Activated gamma-delta T cell treated with anti-CD3 and anti-CD28 coated beads, Interleukin-2, amount 50 U/mL, for 16 hours (primary cell): Measurements from ENCODE around the gene CAMTA1.

Experiments
- DNase-seq: peaks from one replicate; pipeline ENCODE4 v3.0.0-alpha.2; 2020; ENCODE audit warnings: low read depth

Gene CAMTA1

DNA sequence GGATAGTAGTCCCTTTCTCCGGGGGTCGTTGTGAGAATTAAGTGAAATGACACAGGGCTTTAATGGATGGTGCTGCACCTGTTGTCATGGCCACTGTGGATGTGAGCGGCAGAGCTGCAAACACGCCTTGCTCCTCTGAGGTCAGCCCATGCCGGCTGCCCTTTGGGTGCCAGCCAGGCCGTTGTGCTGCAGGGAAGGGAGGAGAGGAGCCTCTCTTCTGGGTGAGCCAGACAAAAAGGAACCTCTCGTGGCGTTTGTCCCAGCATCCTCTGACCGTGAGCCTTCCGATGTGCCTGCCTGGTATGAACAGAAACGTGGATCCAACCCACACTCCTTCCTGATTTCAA, 602.9 kb downstream of the CAMTA1 start:
- no peak for DNase-seq

DNA sequence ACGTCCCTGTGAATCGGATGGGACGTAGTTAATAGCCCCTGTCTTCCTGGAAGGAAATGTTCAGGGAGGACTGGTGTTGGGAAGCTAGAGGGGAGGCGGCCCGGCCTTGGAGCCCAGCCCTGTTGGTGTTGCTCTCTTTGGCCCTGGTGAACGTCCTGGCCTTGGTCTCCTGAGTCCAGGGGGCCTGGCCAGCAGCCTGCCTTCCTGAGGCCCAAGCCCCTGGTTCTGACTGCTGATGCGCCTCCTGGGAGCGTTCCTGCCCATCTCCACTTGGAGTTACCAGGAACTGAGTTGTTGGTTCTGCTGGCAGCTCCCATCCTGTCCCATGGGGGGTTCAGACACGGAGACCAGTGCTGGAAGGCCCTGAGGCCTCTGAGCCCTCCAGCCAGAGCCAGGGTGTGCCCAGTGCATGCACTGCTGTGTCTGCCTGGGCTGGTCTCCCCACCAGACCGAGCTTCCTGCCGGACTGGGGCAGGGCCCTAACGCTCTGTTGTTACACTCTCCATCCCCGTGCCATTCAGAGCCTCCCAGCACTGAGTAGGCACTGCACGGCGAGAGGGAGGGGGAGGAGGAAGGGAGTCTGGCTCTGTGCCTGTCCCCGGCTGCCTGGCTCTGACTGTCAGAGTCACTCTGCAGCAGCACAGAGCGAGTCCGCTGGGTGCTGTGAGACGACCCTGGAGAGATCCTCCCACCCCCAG, 603.4 kb downstream of the CAMTA1 start:
- no peak for DNase-seq

DNA sequence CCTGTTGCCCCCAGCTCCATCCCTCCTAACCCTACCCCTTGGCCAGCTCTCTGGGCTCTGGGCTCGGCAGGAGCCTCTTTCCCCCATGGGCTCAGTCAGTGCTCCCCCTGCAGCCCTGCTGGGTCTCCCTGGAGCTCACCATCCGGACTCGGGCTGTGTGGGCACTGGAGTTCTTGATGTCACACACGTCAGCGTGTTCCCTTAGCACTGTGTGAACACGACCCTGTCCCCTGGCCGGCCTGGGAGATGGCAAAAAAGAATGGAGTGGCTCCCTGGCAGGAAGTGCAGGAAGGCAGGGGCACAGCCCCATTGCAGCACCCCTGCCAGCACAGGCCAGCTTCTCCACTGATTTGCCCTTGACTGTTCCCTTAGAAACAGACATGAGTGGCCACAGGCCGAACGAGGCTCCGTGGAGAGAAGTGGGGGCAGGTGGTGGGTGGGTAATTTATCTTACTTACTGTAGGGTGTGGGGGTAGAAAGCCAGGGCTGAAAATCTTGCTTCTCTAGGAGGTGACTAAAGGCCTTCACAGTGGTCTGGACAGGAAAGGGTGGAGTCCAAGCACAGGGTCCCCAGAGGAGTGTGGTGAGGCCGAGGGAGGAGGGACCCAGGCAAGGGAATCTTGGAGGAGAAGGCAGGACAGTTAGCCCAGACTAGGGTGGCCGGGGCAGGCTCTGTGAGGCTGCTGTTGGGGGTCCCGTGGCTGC, 604.1 kb downstream of the CAMTA1 start:
- DNase-seq, result no peak

DNA sequence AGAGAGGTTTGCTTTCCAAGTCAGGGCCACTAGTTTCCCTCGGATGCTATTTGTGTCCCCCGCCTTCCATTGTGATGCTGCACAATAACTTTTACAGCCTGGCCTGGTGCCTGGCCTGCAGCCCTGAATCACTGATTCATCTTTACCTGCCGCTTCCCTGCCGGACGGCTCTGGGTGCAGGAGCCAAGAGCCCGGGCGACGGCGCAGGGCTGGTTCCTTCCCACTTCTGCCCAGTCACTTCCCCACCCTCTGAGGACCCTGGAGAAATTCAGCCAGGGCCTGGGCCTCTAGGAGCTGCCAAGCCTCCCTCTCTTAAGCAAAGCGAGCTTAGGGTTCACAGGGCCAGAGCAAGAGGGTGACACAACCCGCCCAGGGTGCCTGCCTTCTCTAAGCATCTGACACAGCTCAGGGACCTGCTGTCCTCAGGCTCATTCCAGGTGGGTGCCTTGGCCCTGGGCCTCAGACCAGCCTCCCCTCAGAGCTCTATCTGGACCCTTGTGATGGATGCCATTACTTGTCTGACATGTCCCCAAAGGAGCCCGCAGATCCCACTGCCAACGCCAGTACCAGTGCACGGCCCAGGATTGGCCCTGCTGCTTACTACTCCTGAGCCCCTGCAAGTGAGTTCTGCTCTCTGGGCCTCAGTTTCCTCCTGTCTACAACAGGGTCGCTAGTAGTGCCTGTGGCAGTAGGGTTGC, 604.8 kb downstream of the CAMTA1 start:
- no peak for DNase-seq

DNA sequence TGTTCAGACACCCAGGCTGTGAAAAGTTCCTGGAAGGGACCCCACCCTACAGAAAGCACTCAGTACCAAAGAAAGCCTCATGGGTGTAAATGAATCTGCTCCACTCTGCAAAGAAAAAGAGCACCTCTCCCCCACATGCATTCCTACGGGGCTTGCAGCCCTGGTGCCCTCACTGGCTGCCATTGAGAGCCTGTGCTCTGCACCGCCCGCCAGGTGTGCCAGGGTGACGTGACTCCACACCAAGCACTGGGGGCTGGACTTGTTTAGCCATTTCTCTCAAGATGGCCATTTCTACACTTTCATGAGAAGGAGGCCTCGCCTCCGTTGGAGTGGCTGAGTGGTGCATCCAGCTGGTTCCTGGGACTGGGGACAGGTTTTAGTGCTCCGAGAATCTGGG, 605.3 kb downstream of the CAMTA1 start:
- no peak for DNase-seq

DNA sequence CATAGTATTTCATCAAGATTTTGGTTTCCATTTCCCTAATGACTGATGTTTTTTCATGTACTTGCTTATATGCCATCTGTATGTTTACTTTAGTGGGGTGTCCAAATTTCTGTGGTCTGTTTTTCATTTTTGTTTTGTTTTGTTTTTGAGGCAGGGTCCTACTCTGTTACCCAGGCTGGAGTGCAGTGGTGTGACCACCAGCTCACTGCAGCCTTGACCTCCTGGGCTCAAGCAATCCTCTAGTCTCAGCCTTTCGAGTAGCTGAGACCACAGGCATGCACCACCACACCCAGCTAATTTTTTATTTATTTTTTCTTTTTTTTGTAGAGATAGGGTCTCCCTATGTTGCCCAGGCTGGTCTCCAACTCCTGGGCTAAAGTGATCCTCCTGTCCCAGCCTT, 607.9 kb downstream of the CAMTA1 start:
- DNase-seq, result no peak

DNA sequence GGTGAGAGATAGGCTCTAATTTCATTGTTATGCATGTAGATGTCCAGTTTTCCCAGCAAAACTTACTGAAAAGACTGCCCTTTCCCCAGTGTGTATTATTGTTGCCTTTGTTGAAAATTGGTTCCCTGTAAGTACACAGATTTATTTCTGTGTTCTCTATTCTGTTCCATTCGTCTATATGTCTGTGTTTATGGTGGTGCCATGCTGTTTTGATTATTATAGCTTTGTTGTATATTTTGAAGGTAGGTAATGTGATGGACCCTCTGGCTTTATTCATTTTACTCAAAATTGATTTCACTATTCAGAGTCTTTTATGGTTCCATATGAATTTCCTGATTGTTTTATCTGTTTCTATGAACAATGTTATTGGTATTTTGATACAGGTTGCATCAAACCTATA, 610.0 kb downstream of the CAMTA1 start:
- DNase-seq, result no peak

DNA sequence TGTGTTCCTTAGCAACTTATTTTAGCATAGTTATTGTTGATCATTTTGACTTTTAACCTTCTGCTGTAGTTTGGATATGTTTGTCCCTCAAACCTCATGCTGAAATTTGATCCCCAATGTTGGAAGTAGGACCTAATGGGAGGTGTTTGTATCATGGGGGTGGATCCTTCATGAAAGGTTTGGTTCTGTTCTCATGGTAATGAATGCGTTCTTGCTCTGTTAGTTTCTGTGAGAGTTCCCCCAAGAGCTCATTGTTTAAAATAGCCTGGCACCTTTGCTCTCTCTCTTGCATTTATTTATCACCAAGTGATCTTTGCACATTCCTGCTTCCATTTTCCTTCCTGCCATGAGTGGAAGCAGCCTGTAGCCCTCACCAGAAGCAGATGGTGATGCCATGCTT, 613.7 kb downstream of the CAMTA1 start:
- DNase-seq, result no peak

DNA sequence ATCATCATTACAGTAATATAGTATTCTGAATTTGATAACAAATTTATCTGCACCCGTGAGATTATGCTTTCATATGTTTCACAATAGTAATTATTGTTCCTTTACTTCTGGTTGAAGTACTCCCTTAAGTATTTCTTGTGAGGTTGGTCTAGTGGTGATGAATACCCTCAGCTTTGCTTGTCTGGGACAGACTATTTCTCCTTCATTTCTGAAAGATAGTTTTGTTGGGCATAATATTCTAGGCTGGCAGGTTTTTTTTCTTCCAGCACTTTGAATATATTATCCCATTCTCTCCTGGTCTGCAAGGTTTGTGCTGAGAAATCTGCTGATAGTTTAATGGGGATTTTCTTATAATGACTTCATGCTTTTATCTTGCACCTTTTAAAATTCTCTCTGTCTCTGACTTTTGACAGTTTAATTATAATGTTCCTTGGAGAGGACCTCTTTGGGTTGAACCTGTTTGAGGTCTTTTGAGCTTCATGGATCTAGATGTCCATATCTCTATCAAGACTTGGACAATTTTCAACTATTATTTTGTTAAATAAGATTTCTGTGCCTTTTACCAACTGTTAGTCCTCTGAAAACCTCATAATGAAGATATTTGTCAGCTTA, 614.4 kb downstream of the CAMTA1 start:
- no peak for DNase-seq

DNA sequence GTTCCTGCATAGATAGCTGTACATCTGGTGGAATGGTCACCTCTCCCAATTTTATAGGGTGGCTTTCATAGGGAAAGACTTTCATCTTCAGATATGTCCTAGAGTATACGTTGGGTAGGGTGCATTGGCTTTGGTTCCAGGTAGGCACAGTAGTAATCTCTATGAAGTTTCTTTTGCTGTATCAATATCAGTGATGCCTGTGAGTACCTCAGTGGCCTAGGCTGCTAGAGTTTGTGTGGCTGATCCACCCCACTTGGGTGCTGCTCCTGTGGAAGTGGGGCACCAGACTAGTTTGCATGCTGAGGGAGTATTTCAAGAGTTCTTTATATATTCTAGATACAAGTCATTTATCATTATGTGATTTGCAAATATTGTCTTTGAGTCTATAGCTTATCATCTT, 615.3 kb downstream of the CAMTA1 start:
- DNase-seq, result no peak

DNA sequence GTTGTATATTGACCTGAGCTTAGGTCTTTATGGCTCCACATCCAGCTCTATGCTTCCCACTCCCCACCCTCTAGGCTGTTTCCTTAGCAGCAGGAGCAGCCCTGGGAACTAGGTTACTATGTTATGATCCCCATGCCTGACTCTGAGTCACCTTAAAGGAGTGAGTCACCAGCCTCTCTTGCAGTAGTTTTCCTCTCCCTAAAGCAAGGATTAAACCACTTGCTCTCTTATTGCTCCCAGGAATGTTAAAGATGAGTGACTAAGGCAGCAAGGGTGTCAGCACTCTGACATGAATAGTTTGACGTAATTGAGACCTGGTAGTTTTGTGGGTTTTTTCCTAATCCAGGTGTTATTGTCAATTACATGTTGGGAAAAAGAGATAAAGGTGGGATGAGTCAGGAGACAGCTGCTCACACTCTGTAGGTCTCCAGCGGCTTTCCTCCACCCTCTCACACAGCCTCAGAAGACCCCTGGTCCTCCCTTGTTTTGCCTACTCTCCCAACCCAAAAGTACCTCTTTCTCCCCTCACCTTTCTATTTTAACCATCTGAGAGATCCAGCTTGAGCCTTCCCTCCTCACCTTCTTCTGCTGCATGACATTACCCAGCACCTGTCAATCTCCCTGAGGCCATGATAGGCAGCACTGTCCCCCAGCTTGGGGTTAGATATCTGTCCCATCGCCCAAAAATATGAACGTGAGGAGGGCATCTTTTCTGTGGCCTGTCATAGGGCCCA, 616.7 kb downstream of the CAMTA1 start:
- DNase-seq, result no peak

DNA sequence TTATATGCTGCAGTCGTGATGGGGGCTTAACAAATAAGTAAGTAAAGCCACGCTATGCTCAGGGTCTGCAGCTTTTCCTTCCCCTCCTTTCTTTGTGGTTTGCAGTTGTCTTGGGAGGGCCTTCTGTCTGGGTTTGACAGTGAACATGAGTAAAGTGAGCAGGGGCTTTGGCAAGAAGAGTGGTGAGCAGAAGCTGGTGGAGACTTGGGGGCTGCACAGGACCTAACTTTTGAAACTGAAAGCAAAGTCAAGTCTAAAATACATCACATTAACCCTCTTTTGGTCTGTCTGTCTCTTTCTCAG, 617.2 kb downstream of the CAMTA1 start:
- no peak for DNase-seq

DNA sequence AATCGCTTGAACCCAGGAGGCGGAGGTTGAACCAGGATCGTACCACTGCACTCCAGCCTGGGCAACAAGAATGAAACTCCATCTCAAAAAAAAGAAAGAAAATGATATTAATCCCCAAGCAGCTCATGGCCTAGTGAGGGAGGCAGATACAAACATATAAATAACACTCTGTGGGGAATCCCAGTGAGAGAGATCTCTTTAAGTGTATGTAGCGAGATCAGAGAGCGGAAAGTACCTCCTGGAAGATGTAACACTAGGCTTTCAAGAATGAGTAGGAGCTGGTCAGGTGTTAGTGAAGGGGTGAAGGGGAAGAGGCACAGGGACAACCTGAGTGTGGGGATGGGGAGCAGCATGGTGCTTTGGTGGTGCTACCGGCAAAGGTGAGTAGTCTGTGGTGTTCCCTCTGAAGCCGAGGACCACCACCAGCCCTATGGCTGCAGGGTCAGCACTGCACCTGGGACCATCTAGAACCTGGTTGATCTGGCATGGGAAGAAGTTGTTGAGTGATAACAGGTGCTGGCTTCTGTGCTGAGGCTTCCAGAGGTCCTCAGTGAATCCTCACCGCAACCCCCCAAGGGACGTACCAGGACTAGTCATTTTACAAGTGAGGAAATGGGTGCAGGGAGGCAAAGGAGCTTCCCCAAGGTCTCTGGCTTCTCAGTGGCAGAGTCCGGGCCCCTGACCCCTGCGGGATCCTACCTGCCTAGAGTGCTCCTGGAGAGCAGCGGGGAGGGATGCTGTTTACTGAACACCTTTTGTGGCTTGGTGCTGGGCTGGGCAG, 618.2 kb downstream of the CAMTA1 start:
- no peak for DNase-seq

DNA sequence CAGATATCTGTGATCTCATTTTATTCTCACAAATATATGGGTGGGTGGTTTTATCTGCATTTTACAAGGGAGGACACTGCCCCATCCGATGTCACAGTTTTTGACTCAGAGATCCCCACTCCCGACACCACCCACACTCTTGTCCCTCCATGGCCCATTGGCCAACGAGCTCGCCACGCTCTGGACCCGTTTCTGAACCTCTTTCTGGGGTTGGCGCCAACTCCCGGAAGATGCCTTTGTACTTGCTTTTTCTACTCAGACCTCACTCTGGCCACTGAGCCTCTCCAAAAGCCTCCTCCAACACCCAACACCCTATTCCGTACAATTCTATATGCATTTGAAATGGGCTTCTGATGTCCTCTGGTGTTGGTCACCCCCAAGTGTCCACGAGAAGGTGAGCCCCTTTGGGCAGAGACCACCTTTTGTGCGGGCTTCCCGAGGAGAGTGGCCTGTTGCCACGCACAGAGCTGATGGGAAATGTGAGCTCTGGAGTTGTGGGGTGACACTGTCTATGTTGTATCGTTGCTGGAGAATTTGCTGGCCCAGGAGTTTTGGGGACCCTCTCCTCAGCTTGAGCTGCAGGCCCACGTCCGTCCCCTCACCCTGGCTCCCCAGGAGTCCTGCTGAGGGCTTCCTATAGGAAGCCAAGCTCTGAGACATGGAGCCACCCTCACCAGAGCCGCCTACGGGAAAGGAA, 618.9 kb downstream of the CAMTA1 start:
- DNase-seq, result no peak

DNA sequence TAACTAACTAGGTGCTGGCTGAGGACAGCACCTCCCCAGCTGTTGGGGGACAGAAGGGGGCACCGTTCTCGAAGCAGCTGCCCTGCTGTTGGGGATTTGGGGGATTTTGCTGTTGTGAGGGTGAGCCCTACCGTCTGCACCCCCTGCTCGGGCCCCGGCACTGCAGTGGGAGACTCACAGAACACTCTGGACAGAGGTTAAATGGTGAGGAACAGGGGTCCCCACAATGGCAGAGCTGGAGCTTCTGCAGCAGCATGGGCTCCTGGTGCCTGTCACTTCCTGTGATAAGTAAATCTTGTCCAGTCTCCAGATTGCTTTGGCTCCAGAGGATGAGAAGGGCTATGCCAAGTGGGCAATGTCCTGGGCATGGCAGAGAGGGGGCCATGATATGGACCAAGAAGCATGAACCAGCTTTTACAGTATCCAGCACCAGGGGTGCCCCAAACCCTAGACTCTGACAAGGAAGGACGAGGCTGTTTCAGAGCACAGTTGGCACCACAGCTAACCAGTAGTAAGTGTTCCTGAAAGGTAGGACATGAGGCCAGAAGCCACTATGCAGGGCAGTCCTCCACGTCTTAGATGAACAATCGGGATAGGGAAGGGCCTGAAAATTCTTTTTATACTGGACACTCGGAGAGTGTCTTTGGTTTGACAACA, 620.7 kb downstream of the CAMTA1 start:
- DNase-seq, result no peak

DNA sequence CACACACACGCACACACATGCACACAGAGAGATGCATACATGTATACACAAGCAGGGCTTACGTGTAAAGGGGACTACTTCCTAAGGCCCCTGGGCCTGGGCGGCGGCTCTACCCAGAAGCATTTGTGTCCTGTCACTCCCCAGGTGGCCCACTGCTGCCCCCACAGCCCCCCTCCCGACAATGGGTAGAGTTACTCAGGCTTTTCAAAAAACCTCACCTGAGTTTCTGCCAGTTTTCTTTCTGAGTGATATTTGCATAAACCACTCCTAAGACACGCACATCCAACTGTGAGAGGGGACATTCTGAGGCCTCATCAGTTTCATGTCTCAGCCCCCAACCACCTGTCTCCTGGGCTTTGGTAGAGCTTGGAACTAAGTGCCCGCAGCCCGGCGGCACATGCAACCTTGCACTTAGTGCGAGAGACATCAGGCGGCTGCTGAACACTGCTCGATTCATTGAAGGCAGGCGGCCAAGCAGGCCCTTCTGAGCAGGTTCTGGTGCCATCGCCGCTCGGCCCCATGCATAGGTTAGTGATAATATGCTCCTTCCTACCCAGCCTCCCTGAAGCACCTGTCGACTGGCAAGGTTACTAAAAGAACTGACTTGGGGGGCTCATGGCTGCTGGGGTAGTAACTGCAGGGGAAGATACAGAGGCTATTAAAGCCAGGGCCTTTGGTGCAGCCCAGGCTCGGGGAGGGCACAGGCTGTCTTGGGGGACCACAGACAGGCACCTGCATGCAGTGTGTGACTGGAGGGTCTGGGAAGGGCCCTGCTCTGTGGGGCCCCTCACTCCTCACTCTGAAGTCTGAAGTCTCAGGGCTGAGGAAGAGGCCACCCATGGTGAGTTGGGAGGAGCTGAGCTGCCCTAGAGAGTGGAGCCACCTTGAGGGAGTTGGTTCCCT, 621.6 kb downstream of the CAMTA1 start:
- no peak for DNase-seq

DNA sequence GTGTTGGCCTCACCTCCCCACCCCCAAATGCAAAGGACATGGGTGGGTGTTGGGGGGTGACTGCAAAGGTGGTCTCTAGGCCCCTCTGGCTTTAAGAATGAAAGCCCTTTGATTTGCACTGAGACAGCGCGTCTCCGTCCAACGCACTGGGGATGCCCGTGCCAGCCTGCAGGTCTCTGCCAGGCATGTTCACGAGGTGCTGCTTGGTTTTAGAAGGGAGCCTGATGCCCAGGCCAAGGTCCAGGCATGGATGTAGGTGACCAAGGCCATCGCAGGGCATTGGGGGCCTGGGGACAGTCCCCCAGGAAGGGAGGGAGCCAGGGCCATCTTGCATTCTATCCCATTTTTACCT, 622.3 kb downstream of the CAMTA1 start:
- DNase-seq, result no peak

DNA sequence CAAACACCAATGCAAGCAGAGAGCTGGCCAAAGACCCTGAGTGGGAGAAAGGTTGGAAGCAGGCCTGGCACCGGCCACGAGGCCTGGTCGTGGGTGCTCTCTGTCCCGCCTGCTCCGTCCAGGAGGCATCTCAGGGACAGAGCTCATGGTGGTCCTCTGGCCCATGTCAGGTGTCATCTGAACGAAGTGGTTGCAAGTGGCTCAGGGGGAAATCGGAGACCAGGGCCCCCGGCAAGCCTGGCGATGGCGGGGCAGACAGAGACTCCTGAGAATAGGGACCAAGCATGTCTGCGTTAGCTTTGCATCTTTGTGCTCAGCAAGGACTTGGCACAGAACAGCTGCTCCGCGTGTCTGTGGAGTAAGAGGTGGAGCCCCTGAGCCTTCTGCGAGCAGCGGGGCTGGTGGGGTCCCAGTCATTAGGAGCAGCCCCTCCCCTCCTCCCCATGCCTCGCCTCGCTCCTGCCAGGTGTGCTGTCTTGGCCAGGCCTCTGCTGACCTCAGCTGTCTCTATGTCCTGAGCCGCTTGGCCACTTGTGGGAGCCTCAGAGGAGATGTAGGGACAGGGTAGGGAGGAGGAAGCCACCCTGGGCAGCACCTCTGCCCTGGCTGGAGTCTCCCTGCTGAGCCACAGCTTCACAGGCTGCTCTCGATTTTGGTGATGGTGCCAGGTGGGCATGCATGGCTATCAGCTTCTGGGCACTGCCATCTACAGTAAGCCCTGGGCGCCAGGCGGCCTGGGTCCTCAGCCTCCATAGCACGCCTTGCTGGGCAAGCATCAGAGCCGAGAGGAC, 622.9 kb downstream of the CAMTA1 start:
- DNase-seq, result no peak

DNA sequence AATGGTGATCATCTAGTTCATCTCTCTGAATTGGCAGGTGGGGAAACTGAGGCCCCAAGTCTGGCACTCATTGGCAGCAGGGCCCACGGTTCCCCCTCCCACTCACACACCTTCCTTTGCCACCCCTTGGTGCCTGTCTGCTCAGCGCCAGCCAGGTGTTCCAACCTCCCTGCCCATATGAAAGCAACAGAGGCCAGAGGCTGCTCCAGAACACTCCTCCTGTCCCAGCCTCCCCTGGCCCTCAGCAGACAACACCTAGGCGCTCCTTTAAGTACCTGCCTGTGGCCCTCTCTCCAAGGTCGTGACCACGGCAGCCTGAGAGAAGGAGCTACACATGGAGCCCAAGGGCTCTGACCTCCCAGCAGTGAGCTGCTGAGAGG, 623.5 kb downstream of the CAMTA1 start:
- no peak for DNase-seq
